NB4 (cell line): Measurements from ENCODE around the gene LSAMP.

Experiments
- DNase-seq: peaks from one replicate; pipeline ENCODE4 v3.0.0; 2010; ENCODE audit warnings: low read depth
- H3K4me3 ChIP-seq: one replicate; pipeline ENCODE4 v1.5.1; 2011; ENCODE audit warnings: mild to moderate bottlenecking, low read depth, low read length, moderate library complexity
- CTCF ChIP-seq: IDR thresholded peaks from one replicate; pipeline ENCODE4 v1.5.1; 2012; ENCODE audit warnings: low read depth, low read length
- MAX ChIP-seq: IDR thresholded peaks from 2 replicates; pipeline ENCODE4 v1.6.1; 2011; ENCODE audit warnings: low read depth, low read length
- MYC ChIP-seq: IDR thresholded peaks from 2 replicates; pipeline ENCODE4 v1.6.1; 2011; ENCODE audit warnings: low read depth, low read length
- POLR2A ChIP-seq: IDR thresholded peaks from 2 replicates; pipeline ENCODE4 v1.6.1; 2011; ENCODE audit warnings: mild to moderate bottlenecking; ENCODE audit not compliant: insufficient read length; ENCODE audit errors: extremely low read depth

The LSAMP gene

GRCh38 chr3:115789481-115789880, 655.8 kb downstream of the LSAMP start:
- no peak overlapping the region for H3K4me3 ChIP-seq
- no peak for DNase-seq
- TF ChIP-seq MAX, result no peak
- no peak for TF ChIP-seq CTCF
- no peak for TF ChIP-seq POLR2A
- TF ChIP-seq MYC, result no peak

GRCh38 chr3:115788921-115789470, 656.3 kb downstream of the LSAMP start:
- TF ChIP-seq POLR2A (no peak), CTCF (no peak), MYC (no peak), MAX (no peak)
- no peak overlapping the region for H3K4me3 ChIP-seq
- DNase-seq, result no peak

GRCh38 chr3:115787818-115788217, 657.5 kb downstream of the LSAMP start:
- no peak for TF ChIP-seq CTCF
- no peak for TF ChIP-seq MYC
- no peak for TF ChIP-seq MAX
- TF ChIP-seq POLR2A, result no peak
- DNase-seq, result no peak
- no peak overlapping the region for H3K4me3 ChIP-seq

- DNase-seq, result no peak
- no peak for TF ChIP-seq MAX
- H3K4me3 ChIP-seq, result no peak overlapping the region
Observed at GRCh38 chr3:115785782-115786181, 659.5 kb downstream of the LSAMP start.

- no peak for DNase-seq
- no peak overlapping the region for H3K4me3 ChIP-seq
- TF ChIP-seq POLR2A, result no peak
- TF ChIP-seq MAX, result no peak
- TF ChIP-seq MYC, result no peak; the same call in 1 of the 2 replicates
- no peak for TF ChIP-seq CTCF
Observed at GRCh38 chr3:115784739-115785536, 660.3 kb downstream of the LSAMP start.
